ENCODE measurements around the gene SZT2.

SZT2 gene

DNA sequence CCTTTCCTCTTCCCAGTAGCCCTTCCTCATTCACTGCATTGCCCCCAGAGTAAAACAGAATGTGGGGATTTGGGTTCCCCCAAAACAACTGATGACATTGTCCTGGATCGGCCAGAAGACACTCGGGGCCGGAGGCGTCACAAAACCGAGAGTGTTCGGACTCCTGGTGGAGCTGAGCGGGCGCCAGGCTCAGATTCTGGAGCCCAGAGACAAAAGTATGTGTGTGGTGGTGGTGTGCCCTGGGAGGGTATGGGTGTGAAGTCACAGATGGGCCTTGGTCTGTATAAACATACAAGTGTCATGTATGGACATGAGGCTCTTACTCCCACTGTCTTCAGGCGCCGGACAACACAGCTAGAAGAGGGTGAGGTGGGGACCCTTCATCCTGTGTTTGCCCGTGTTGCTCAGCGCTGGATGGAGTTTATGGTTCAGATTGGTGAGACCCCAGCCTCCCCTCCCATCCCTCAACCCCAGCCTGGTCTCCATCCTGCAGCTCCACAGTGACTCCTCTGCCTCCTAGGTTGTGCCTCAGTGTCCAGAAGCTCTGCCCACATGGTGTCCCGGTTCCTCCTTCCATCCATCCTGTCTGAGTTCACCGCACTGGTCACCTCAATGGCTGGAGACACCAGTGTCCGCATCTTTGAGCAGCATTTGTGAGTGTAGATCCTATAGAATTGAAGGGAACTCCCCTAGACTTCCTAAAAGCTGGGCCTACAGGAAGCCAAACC, 51.6 kb downstream of the SZT2 start:
- no peak overlapping the region for H3K27ac ChIP-seq (ENCODE audit: low read length)
- no peaks in the 10 kb centered on the region for H3K27me3 ChIP-seq (ENCODE audit: insufficient read depth, low read length)
- H3K36me3 ChIP-seq (ENCODE audit: insufficient read depth, low read depth, low read length) = peaks cover 19% of the 10 kb centered on the region
- no peaks in the 10 kb centered on the region for H3K9me3 ChIP-seq (ENCODE audit: insufficient read depth, low read depth, low read length)
- H3K4me1 ChIP-seq (ENCODE audit: insufficient read depth, low read length) = no peaks in the 10 kb centered on the region
- H3K4me3 ChIP-seq (ENCODE audit: low read length) = no peak overlapping the region
- no peak overlapping the region for H3K9ac ChIP-seq (ENCODE audit: low read depth, low read length)

DNA sequence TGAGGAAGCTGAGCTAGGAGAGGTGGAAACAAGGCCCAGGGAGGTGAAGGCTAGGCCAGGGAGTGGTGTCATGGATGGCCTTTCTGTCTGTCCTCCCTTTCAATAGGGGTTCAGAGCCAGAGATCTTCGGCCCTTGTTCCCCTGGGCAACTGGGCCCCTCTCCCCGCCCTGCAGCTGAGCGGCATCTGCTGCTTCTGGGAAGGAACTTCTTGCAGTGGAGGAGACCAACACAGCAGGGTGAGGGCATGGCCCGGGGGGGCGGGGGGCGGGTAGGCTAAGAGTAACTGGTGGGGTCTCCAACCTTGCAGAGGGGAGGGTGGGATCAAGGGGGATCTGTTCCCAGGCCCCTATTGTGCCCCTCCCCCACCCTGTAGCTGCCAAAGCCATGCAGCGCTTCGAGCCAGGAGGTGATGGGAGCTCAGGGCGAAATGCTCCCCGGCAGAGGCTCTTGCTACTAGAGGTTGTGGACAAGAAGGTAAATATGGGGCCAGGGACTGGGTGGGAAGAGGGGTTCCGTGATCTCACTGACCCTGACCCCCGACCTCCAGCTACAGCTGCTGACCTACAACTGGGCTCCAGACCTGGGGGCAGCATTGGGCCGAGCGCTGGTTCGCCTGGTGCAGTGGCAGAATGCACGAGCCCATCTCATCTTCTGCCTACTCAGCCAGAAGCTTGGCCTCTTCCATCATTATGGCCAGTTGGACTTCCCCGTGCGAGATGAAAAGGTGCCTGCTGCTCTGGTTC, 52.4 kb downstream of the SZT2 start:
- Histone ChIP-seq H3K4me3 (ENCODE audit: low read length) (no peak overlapping the region), H3K9me3 (ENCODE audit: insufficient read depth, low read depth, low read length) (no peaks in the 10 kb centered on the region), H3K4me1 (ENCODE audit: insufficient read depth, low read length) (no peaks in the 10 kb centered on the region), H3K36me3 (ENCODE audit: insufficient read depth, low read depth, low read length) (peaks cover 27% of the 10 kb centered on the region), H3K27me3 (ENCODE audit: insufficient read depth, low read length) (no peaks in the 10 kb centered on the region), H3K27ac (ENCODE audit: low read length) (no peak overlapping the region), H3K9ac (ENCODE audit: low read depth, low read length) (no peak overlapping the region)

DNA sequence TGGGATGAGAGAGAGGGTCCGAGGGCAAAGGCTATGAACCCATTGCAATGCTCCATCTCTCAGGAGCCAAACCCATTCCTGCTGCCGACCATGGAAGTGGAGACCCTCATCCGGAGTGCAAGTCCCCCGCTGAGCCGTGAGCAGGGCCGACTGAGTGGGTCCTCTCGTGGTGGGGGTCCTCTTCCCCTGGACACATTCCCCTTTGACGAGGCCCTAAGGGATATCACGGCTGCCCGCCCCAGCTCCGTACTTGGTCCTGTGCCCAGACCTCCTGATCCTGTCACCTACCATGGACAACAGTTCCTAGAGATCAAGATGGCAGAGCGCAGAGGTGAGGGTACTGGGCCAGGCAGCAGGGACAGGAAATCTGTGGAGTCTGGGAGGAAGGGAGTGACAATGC, 53.1 kb downstream of the SZT2 start:
- Histone ChIP-seq H3K4me1 (ENCODE audit: insufficient read depth, low read length) (no peaks in the 10 kb centered on the region), H3K27me3 (ENCODE audit: insufficient read depth, low read length) (no peaks in the 10 kb centered on the region), H3K36me3 (ENCODE audit: insufficient read depth, low read depth, low read length) (peaks cover 33% of the 10 kb centered on the region), H3K27ac (ENCODE audit: low read length) (no peak overlapping the region), H3K9ac (ENCODE audit: low read depth, low read length) (no peak overlapping the region), H3K4me3 (ENCODE audit: low read length) (no peak overlapping the region), H3K9me3 (ENCODE audit: insufficient read depth, low read depth, low read length) (no peaks in the 10 kb centered on the region)

DNA sequence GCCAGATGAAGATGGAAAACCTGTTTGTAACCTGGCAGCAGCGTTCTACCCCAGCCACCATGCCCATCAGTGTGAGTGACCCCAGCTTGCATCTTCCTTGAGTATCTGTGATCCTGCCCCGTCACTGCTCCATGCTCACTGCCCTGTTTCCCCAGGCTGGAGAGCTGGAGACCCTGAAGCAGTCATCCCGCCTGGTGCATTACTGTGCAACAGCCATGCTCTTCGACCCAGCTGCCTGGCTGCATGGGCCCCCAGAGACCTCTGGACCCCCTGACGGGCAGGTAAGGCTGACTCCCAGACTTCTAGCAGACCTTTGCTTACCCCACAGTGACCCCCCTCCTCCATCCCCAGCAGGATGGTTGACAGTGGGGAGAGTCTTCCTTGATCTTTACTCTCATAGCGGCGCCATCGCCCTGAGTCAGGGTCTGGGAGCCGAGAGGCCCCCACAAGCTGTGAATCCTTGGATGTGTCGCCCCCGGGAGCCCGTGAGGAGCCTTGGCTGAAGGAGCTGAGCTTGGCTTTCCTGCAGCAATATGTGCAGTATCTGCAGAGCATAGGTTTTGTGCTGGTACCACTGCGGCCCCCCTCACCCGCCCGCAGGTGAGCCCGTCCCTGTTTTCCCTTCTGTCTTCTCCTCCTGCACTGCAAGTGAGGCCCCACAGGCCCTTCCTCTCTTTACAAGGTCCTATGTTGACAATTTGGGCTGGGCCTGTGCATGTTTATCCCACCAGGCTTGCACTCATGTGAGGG, 53.7 kb downstream of the SZT2 start:
- H3K4me1 ChIP-seq (ENCODE audit: insufficient read depth, low read length) = no peaks in the 10 kb centered on the region
- no peak overlapping the region for H3K27ac ChIP-seq (ENCODE audit: low read length)
- no peaks in the 10 kb centered on the region for H3K9me3 ChIP-seq (ENCODE audit: insufficient read depth, low read depth, low read length)
- H3K4me3 ChIP-seq (ENCODE audit: low read length) = no peak overlapping the region
- H3K27me3 ChIP-seq (ENCODE audit: insufficient read depth, low read length) = no peaks in the 10 kb centered on the region
- H3K9ac ChIP-seq (ENCODE audit: low read depth, low read length) = no peak overlapping the region
- H3K36me3 ChIP-seq (ENCODE audit: insufficient read depth, low read depth, low read length) = peaks cover 37% of the 10 kb centered on the region

DNA sequence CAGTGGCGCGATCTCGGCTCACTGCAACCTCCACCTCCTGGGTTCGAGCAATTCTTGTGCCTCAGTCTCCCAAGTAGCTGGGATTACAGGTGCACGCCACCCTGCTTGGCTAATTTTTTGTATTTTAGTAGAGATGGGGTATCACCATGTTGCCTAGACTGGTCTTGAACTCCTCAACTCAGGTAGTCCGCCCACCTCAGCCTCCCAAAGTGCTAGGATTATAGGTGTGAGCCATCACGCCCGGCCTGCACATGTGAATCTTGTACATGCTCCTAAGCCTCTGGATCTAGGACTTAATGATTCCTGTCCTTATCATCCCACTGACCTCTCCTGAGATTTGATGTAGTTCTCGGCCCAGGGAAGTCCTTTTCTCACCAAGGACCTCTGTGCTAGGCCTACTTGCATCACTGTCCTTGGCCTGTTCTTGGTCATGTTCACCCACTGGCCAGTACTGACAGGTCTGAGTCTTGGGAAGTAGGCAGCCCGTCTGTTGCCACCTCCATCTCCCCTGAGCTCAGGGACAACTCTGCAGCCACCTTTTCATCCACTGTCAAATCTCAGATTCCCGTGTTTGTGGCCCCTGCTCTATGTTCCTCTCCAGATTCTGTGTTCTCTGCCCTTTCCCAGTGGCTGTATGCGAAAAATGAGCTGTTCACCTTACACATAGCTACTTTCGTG, 54.6 kb downstream of the SZT2 start:
- Histone ChIP-seq H3K36me3 (ENCODE audit: insufficient read depth, low read depth, low read length) (peaks cover 45% of the 10 kb centered on the region), H3K4me3 (ENCODE audit: low read length) (no peak overlapping the region)

GRCh38 chr1:43444836-43445235, 55.1 kb downstream of the SZT2 start:
- H3K9me3 ChIP-seq (ENCODE audit: insufficient read depth, low read depth, low read length) = no peaks in the 10 kb centered on the region
- peaks cover 50% of the 10 kb centered on the region for H3K36me3 ChIP-seq (ENCODE audit: insufficient read depth, low read depth, low read length)
- H3K27me3 ChIP-seq (ENCODE audit: insufficient read depth, low read length) = no peaks in the 10 kb centered on the region
- no peaks in the 10 kb centered on the region for H3K4me1 ChIP-seq (ENCODE audit: insufficient read depth, low read length)
- no peak overlapping the region for H3K27ac ChIP-seq (ENCODE audit: low read length)
- no peak overlapping the region for H3K4me3 ChIP-seq (ENCODE audit: low read length)
- no peak overlapping the region for H3K9ac ChIP-seq (ENCODE audit: low read depth, low read length)

More for the DNA sequence above, 54.6 kb downstream of the SZT2 start:
- no peaks in the 10 kb centered on the region for H3K4me1 ChIP-seq (ENCODE audit: insufficient read depth, low read length)
- H3K27ac ChIP-seq (ENCODE audit: low read length) = no peak overlapping the region
- H3K9ac ChIP-seq (ENCODE audit: low read depth, low read length) = no peak overlapping the region
- no peaks in the 10 kb centered on the region for H3K27me3 ChIP-seq (ENCODE audit: insufficient read depth, low read length)
- no peaks in the 10 kb centered on the region for H3K9me3 ChIP-seq (ENCODE audit: insufficient read depth, low read depth, low read length)

DNA sequence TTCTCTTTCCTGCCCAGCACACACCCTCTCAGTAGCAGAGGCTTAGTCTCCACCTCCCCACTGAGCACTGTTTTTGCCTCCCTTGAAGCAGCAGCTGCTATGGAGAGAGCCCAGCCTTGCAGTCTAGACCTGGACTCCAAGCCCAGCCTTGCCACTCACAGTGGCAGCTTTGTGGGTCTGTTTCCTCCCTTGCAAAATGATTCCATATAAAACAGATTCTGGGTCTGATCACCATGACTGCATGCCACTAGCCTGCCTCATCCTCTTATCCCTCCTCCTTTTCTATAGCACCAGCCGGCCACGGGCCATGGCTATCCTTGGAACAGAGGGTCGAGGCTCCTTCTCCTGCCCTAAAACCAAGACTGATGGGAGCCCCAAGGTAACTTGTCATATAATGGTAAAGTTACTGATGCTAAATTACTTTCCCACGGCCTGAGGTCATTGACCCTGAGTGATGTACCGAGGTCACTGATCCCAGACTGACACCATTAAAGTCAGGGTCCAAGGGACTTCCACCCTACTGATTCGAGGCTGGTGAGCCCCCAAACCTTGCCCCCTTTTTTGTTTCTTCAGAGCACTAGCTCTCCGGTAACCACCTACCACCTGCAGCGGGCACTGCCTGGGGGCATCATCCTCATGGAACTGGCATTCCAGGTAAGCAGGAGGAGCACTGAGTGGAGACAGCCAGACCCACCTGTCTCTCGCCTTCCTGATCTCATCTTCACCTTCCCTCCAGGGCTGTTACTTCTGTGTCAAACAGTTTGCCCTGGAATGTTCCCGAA, 56.1 kb downstream of the SZT2 start:
- no peak overlapping the region for H3K27ac ChIP-seq (ENCODE audit: low read length)
- no peak overlapping the region for H3K9ac ChIP-seq (ENCODE audit: low read depth, low read length)
- peaks cover 51% of the 10 kb centered on the region for H3K36me3 ChIP-seq (ENCODE audit: insufficient read depth, low read depth, low read length)
- H3K9me3 ChIP-seq (ENCODE audit: insufficient read depth, low read depth, low read length) = no peaks in the 10 kb centered on the region
- H3K4me1 ChIP-seq (ENCODE audit: insufficient read depth, low read length) = no peaks in the 10 kb centered on the region
- H3K4me3 ChIP-seq (ENCODE audit: low read length) = no peak overlapping the region
- no peaks in the 10 kb centered on the region for H3K27me3 ChIP-seq (ENCODE audit: insufficient read depth, low read length)

DNA sequence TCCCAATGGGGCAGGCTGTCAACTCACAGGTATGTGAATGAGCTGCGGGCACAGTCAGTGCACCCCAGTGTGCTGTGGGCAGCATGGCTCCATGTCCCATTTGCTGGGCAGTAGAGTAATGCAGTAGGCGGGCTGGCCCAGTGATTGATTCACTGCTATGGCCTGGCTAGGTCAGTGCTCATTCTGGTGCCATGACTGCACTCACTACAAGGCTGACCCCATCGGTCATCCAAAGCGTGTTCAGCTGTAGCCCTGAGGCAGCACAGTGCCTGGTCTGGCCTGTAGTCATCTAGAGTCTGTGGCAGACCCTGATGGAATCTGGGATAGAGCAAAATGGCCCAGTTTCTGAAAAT, 56.7 kb downstream of the SZT2 start:
- Histone ChIP-seq H3K9me3 (ENCODE audit: insufficient read depth, low read depth, low read length) (no peaks in the 10 kb centered on the region), H3K4me3 (ENCODE audit: low read length) (no peak overlapping the region), H3K4me1 (ENCODE audit: insufficient read depth, low read length) (no peaks in the 10 kb centered on the region), H3K27me3 (ENCODE audit: insufficient read depth, low read length) (no peaks in the 10 kb centered on the region), H3K27ac (ENCODE audit: low read length) (no peak overlapping the region), H3K9ac (ENCODE audit: low read depth, low read length) (no peak overlapping the region), H3K36me3 (ENCODE audit: insufficient read depth, low read depth, low read length) (peaks cover 56% of the 10 kb centered on the region)

- Histone ChIP-seq H3K9me3 (ENCODE audit: insufficient read depth, low read depth, low read length) (no peaks in the 10 kb centered on the region), H3K27ac (ENCODE audit: low read length) (no peak overlapping the region), H3K27me3 (ENCODE audit: insufficient read depth, low read length) (no peaks in the 10 kb centered on the region), H3K4me1 (ENCODE audit: insufficient read depth, low read length) (no peaks in the 10 kb centered on the region), H3K4me3 (ENCODE audit: low read length) (no peak overlapping the region), H3K36me3 (ENCODE audit: insufficient read depth, low read depth, low read length) (peaks cover 64% of the 10 kb centered on the region), H3K9ac (ENCODE audit: low read depth, low read length) (no peak overlapping the region)
These were observed 57.5 kb downstream of the SZT2 start for GRCh38 chr1:43446881-43447835.

DNA sequence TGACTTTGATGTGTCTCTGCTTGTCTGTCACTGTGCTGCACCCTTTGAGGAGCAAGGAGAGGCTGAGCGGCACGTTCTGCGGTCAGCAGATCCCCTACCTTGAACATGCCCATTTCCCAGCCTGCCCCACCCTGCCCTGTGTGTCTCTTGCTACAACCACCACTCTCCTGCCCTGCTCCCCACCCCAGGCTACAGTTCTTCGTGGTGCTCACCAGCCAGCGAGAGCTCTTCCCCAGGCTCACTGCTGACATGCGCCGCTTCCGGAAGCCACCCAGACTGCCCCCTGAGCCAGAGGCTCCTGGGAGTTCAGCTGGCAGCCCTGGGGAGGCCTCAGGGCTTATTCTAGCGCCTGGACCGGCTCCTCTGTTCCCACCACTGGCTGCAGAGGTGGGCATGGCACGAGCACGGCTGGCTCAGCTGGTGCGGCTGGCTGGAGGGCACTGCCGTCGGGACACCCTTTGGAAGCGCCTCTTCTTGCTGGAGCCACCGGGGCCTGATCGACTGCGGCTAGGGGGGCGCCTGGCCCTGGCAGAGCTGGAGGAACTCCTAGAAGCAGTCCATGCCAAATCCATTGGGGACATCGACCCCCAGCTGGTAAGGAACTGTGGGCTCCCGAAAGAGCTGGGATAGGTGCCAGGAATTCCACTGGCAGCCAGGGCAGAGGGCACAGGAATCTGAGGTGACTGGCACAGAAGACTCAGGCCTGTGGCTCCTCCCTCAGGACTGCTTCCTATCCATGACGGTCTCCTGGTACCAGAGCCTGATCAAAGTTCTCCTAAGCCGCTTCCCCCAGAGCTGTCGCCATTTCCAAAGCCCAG, 58.4 kb downstream of the SZT2 start:
- Histone ChIP-seq H3K27ac (ENCODE audit: low read length) (no peak overlapping the region), H3K9me3 (ENCODE audit: insufficient read depth, low read depth, low read length) (no peaks in the 10 kb centered on the region), H3K9ac (ENCODE audit: low read depth, low read length) (no peak overlapping the region; the same call in 1 of the 2 replicates), H3K4me3 (ENCODE audit: low read length) (no peak overlapping the region), H3K4me1 (ENCODE audit: insufficient read depth, low read length) (peaks cover 4% of the 10 kb centered on the region), H3K27me3 (ENCODE audit: insufficient read depth, low read length) (no peaks in the 10 kb centered on the region), H3K36me3 (ENCODE audit: insufficient read depth, low read depth, low read length) (peaks cover 64% of the 10 kb centered on the region)

Data from iPS-20b (cell line).